HG03097 (cell line): ENCODE data around the gene GSG1L.

Experiments used
- ATAC-seq: cut with Tn5 transposase; IDR thresholded peaks from one replicate; pipeline ENCODE4 v1.9.1; 2021; ENCODE audit not compliant: unreplicated experiment, low FRiP score

The GSG1L gene

DNA sequence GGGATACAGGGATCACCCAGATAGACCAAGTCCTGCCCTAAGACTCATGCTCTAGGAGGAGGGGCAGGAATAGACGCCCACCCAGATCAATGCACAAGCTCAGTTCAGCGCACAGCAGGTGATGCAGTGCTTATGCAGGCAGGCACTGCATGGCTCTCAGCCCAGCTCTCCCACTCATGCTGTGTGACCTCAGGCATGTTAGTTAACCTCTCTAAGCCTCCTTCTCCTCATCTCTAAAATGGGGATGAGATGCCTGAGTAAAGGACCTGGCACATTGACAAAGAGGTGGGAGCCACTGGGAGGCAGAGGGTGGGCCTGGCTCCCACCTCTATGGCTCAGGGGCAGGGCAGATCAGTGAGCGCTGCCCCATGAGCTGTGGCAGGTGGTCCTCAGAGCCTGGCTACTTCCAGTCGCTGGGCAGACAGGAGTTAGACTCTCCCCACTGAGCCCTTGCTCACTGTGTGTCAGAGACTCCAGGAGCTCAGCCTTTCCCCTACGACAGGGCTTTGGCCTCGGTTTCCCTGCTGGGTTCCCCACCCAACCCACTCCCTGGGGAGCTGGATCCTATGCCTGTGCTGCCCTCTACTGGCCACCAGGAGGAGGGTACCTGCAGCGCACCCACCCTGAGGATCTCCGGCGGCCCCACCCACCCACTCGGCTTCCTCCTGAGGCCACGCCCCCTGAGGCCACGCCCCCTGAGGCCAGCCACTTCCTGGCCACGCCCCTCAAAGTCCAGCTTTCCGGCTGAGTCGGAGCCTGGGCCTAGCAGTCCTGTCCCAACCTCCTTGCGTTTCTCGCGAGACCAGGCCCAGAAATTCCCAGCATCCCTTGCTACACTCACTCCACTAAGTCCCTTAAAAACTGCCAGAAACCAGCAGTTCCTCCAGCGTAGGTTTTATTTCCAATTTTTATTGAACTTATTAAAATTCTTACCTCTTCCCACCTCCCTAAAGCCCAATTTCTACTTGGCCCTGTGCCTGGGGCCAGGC lies 196.1 kb downstream of the GSG1L start:
- no peak for ATAC-seq

DNA sequence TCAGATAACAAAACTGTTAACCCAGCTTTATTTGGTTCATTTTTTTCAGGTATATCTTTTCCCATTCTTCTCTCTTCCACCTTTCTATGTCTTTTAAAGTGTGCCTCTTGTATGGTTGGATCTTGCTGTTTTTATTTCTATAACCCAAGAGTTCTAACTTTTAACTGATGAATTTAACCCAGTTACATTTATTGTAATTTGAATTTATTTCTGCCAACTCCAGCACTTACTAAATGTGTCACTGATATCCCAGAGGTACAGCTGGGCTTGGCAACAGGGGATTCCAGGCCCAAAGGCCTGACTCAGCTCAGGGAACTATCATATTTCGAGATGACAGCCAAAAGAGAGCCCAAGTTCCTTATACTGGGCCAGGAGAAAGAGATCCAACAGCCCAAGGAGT lies 200.1 kb downstream of the GSG1L start:
- ATAC-seq: no peak

DNA sequence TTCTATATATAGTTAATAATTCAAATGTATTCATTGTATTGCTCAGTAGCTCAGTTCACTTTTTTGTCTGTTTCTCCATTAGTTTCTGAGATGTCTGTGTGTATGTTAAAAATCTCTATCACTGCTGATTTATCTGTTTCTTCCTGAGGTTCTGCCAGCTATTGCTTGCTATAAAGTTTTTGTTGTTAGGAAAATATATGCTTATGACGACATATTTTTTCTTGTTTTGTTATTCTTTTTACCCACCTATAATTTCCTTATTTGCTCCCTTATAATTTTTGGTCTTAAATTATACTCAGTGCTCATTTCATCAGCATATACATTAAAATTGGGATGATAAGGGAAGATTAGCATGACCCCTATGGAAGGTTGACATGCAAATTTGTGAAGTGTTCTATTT lies 200.6 kb downstream of the GSG1L start:
- ATAC-seq: no peak

DNA sequence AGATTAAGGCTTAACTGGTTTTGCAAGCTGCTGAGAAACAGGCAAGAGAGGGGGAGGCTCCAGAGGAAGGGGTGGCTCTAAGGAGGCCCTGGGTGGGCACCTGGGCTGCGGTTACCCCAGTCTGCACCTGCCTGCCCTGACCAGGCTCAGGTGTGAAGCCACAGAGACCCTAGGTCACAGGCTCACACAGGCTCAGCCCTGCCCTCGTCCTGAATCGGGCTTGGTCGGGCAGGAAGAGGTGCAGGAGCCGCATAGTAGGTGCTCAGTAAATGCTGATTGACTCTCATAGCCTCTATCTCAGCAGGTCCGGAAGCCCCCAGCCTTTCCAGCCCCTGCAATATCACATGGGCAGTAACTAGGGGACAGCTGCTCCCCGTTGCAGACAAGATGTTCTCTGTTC lies 203.4 kb downstream of the GSG1L start:
- no peak for ATAC-seq

DNA sequence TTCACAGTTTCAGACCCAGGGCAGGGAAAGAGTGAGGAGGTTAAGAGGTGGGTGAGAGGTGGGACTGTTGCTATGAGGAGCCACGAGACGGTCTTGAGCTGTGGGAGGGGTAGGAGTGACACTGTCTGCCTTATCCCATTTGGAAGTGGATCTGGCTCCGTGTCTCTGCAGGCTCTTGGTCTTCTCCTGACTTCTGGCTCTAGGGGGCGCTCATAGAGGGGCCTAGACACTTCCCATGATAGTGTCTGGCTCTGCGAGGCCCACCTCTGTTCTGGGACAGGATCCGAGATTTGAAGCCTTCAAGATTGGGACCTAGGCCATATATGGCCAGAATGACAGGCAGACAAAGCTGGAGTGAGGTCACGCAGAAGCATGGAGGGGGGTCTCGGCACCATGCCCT lies 204.5 kb downstream of the GSG1L start:
- ATAC-seq: no peak

DNA sequence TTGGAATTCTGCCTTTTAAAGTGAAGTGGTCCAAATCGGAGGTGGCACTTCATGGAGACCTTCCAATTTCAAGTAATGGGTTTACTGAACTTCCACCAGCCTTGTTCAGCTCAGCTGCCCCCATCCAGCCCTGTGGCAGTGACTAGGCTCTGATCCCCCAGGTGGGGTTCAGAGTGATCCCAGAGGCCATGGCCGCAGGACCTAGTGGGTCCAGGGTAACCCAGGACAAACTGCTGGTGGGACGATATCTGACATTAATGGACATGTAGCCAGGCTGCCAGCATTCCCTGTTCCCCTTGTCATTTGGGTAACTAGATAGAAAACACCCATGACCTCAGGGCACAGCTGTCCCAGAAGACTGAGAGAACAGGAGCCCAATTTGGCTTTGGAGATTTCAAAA lies 209.9 kb downstream of the GSG1L start:
- ATAC-seq: no peak

DNA sequence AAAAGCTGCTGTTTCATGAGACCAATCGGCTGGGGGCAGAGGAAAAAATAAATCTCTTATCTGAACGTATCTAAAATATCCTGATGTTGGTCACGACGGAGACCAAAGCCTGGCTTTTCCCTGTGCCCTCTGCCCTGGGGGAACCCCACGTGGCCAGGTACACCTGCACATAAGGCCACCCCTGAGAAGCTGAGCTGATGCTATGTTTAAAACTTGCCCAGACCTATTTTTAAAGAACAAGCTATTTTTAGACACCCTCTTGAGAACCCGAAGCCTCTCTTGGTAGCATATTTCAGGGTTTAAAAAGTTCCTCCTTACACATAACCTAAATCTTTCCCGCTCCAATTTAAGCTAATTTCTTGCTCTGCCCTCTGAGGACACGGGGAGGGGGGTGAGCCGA lies 210.4 kb downstream of the GSG1L start:
- ATAC-seq: no peak

DNA sequence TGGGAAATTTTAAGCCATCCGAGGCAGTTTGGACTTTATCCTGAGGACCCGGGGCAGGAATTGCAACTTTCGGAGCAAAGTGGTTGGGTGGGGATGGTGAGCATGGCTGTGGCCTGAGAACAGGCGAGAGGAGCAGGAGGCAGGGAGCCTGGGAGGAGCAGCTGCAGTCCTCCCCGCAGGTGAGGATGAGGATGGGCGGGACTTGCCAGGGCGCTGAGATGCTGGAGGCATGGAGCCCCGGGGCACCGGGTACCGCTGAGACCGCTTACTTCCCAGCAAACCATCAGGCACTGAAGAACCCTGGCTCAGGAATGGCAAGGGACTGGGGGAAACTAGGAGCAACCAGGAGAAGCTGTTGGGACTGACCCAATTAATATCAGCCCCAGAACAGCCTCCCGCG lies 210.8 kb downstream of the GSG1L start:
- no peak for ATAC-seq

DNA sequence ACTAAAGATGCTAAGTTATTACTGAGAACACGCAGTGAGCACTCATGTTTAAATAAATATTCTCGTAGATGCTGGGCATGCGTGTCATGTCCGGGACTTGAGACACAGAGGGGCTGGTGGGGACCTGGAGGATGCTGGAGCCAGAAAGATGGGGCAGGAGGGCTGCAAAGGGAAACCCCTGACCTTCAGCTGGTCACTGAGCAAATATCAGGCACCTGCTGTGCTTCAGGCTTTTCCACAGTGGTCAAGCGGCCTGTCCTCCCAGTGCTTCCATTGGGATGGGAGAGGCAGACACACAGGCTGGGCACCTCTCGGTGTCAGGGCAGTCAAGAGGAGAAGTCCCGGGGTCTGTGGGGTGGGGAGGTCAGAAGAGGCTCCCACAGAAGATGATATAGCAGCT lies 211.4 kb downstream of the GSG1L start:
- ATAC-seq: no peak

DNA sequence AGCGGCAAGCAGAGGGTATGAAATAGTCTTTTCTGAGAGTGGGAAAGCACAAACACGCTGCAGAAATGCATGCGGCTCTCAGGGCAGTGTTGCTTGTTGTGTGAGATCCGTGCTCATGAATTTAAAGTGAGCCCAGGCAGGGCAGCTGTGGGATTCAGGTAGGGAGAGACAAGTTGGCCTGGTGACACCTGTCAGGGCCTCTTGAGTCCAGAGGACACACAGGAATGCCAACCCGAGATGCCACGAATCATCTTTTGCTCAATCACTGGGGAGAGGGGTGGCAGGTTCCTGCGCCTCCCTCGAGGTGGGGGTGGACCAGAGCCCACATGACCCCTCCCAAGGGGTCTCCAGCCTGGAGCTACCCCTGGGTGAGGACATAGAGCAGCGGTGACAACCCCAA lies 211.9 kb downstream of the GSG1L start:
- no peak for ATAC-seq

DNA sequence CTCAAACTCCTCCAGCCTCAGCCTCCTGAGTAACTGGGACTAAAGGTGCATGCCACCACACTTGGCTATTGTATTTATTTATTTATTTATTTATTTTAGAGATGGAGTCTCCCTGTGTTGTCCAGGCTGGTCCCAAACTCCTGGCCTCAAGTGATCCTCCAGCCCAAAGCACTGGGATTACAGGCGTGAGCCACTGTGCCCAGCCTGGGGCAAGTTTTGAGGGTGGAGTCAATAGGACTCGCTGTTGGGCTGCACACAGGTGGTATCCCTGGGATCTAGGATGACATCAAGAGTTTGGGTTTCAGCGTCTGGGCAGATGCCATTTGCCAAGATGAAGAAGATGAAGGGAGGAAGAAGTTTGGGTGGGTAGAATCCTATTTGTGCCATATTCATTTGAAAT lies 213.9 kb downstream of the GSG1L start:
- no peak for ATAC-seq

DNA sequence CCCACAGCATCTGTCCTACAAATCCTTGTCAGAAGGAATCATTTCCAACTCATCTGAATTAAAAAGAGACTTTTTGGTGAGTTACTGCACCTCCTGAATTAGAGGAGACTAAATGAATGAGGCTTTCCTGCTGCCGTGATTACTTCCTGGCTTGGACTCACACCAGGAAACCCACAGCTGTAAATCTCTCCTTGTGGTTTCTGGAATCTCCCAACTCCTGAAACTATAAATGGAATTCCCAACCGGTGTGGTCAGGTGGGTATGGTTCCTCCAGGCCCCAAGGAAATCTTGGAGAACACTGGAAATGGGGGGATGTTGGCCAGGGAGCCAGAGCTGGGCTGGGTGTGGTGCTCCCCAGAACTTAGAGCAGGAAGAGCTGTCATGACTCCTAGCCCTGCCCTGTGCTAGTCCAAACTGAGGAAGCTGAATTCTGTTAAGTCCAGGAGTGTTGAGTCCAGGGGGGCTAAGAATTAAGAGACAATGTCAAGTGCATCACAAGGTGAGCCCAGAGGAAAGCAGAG lies 216.4 kb downstream of the GSG1L start:
- no peak for ATAC-seq

DNA sequence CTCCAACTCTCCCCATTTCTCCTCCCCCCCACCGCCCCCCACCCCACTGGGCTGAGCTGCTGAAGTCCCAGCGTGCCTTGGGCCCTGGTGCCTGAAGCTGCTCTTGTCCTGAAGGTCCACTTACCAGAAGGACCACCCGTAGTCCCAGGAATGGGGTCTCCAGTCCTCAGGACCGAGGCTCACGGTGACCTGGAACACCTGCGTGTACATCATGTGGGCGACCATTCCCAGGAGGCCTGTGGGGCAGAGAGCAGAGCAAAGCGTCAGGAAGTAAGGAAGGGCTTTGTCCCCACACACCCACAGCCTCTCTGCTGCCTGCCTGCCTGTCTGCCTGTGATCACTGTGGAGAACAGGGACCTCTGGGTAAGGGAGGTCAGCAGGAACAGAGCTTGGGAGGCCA lies 218.7 kb downstream of the GSG1L start:
- ATAC-seq: no peak

DNA sequence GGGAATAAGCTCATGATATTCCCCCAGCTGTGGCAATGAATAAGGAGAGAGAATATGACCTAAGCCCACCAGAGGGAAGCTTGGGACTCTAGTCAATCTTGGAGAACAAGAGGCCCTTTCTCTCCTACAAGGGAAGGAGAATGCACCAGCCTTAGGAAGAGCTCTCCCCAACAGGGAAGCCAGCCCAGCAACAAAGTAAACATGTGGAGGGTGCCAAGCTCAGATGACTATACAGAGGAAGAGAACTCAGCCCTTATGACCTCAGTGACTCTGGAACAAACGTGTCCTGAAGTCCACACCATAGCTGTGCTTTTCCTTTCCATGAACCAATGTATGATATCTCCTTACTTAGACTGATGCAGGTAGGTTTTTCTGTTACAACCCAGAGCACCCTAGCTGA lies 219.7 kb downstream of the GSG1L start:
- ATAC-seq: no peak

DNA sequence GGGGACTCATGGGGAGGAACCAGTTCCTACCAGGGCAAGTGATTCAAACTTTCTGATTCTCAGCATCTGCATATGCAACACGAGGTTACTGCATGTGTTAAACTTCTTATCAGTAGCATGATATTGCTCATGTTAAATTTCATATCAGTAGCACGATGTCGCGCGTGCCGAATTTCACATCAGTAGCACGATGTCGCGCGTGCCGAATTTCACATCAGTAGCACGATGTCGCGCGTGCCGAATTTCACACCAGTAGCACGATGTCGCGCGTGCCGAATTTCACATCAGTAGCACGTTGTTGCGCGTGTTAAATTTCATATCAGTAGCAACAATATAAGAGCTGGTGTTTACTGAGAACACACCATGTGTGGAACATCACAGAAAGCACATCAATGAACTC lies 221.6 kb downstream of the GSG1L start:
- ATAC-seq: no peak

DNA sequence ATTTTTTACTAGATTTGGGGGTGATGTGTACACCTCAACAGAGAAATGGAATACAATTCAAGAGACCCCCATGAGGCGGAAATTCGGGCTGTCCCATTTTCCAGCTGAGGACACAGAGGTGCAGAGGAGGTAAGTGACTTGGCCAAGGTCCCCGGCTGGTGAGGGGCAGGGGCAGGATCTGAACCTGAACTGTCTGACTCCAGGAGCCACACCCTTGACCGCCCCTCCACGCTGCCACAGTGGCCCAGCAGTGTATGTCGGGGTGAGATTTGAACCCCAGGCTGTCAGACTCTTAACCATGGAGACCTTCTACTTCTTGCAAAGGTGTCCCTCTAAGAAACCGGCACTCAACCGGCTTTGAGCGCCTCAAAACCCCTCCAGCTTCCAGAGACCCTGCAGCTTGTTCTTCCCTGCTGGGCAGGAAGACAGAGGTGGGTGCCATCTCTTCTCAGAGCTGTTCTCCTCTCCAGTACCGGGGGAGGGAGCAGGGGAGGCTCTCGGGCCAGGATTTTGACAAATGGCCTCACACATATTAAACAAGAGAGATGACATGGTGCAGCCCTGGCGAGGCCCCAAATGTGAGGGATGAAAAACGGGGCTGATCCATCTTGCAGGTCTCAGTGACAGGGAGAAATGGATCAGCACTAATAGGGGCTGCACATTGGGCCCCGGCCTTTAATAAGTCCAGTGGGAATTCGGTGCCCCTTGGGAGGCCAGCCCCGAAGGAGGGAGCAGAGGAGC lies 222.3 kb downstream of the GSG1L start:
- no peak for ATAC-seq

DNA sequence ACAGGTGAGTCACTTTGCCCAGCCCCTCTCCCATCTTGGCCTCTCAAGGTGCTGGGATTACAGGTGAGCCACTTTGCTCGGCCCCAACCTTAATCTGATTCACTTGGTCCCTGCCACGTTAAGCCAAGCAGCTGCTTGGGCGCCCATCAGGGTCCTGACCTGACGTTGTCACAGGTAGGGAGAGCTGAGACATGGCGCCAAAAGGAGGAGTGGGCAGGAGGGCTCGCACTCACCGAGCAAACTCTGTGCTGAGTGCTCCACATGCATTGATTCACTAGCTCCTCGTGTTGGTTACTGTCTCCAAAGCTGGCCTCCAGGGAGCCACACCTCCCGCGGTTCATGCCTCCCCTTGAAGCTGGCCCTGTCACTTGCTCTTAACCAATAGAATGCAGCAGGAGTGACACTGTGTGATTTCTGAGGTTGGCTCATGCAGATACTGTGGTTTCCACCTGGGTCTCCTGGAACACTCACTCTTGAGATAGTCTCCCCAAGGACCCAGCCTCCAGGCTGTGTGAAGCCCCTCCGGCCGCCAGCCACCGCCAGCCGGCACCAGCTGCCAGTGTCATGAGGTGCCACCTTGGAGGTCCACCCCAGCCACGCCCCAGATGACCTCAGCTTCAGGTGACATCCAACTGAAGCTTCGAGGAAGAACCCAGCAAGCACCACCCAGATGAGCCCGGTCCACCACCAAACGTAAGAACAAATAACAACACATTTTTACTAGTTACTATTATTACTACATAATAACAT lies 223.0 kb downstream of the GSG1L start:
- ATAC-seq: no peak

DNA sequence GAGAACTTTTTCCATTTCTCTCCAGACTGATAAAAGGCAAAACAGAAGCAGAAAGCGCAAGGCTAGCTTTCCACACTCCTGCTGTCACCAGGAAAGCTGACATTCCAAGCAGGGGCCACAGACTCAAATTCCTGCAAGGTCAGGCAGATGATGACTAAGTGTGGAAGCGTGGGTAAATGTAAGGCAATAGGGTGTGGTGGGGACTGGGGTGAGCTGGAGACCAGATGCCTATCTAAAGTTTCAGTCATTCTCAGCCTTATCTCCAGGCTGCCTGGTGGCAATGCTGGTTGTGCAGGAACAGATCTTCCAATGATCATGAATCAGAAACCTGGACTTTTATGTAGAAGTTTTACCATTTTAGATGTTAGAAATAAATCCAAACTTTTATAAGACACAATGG lies 224.1 kb downstream of the GSG1L start:
- no peak for ATAC-seq

DNA sequence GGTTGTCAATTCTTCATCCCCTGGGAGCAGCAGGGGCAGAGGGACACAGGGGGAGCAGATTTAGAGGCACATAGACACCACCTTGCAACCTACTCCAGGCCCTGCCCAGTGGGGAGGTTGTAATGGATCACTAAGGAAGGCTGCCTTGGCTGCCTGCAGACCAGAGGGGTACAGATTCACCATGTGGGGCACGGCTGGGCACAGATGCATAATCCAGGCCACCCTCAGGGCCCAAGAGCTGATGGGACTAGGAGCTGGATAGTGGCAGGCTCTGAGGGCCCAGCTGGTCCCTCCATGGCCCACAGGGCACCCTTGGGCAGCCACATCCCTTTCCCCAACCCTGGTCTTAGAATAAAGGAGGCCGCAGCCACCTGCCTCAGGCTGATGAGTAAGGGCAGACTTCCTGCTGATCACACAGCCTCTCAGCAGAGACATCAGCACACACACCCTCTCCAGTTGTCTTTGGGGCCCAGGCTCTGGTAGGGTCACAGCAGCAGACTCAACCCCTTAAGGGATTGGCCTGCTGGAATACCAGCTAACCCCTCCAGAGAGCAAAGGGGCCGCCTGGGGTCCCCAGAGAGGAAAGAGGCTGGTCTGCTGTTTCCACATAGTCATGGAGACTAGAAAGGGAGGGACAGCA lies 224.9 kb downstream of the GSG1L start:
- no peak for ATAC-seq

DNA sequence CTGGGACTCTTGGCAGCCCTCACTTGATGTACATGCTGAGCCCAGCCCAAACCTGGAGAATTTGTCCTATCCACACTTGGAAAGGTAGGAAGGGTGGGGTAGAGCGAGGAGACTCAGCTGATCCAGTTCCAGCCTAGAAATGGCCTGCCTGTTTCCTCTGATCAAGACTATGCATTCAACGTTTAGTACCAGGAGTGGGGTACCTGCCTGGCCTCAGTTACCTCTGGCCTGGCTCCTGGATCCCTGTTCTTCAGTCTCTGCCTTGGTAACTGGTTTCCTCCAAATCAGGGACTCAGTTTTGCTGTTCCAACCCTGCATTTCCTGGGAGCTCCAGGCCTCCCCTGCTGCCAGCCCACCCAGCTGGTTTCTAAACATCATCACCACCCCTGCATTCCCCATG lies 233.5 kb downstream of the GSG1L start:
- no peak for ATAC-seq
